Upper lobe of left lung (tissue), 6 donors: ENCODE results near the gene PPIE. TPM values are rescaled to one million over a fixed set of nuclear protein-coding genes. Genes with fewer than 3 reads are reported as not detected.

Experiments
- ATAC-seq, 2 donors: fragments of 200-7000 bp; cut with Tn5 transposase; one replicate each; pipeline ENCODE4 v1.9.1; 2022; ENCODE audit warnings: mild to moderate bottlenecking in 2 of 2, moderate library complexity in 2 of 2; ENCODE audit not compliant: low FRiP score in 2 of 2
- DNase-seq, 2 donors: peaks; one replicate each; pipeline ENCODE4 v3.0.0-alpha.2; 2019 to 2020
- H3K27ac ChIP-seq, 4 donors: fragments of 200-600 bp; sonication (generic); one replicate each; pipeline ENCODE4 v1.5.1; 2016 to 2019
- H3K27me3 ChIP-seq, 4 donors: fragments of 200-600 bp; sonication (generic); one replicate each; pipeline ENCODE4 v1.5.1; 2017 to 2019
- H3K36me3 ChIP-seq, 4 donors: fragments of 200-600 bp; sonication (generic); one replicate each; pipeline ENCODE4 v1.5.1; 2016 to 2019
- H3K4me1 ChIP-seq, 4 donors: fragments of 200-600 bp; sonication (generic); one replicate each; pipeline ENCODE4 v1.5.1; 2018 to 2019
- H3K4me3 ChIP-seq, 4 donors: fragments of 200-600 bp; sonication (generic); one replicate each; pipeline ENCODE4 v1.5.1; 2017 to 2019; ENCODE audit warnings: mild to moderate bottlenecking in 2 of 4, moderate library complexity in 1 of 4
- H3K9me3 ChIP-seq, 4 donors: fragments of 200-600 bp; sonication (generic); one replicate each; pipeline ENCODE4 v1.5.1; 2018 to 2019
- CTCF ChIP-seq, 6 experiments: fragments of 450-650 bp in 4 of 6; fragments of 200-600 bp in 2 of 6; sonication (generic) in 2 of 6; IDR thresholded peaks; one replicate each; pipeline ENCODE4 v1.5.1; 2016 to 2019; ENCODE audit warnings: antibody characterized with exemption in 6 of 6
- EP300 ChIP-seq, 4 donors: sonication (generic); formaldehyde crosslinking; IDR thresholded peaks; one replicate each; pipeline ENCODE4 v1.5.1; 2017; ENCODE audit warnings: antibody characterized with exemption in 4 of 4, control low read depth in 2 of 4
- POLR2A ChIP-seq, 4 donors: fragments of 450-650 bp; IDR thresholded peaks; one replicate each; pipeline ENCODE4 v1.5.1; 2016 to 2017; ENCODE audit warnings: antibody characterized with exemption in 4 of 4, mild to moderate bottlenecking in 2 of 4
- POLR2AphosphoS5 ChIP-seq, 2 donors: sonication (generic); formaldehyde crosslinking; IDR thresholded peaks; one replicate each; pipeline ENCODE4 v1.5.1; 2017; ENCODE audit warnings: antibody characterized with exemption in 2 of 2
- WGBS, 2 donors: methylation state at CpG; one replicate each; pipeline ENCODE4 v1.1.5; 2017 to 2018; 5-methylcytosine and 5-hydroxymethylcytosine counted together
- small RNA-seq, 4 donors: library from RNA; depleted of rRNA; stranded (forward); fragments of <200 nt; gene quantifications; one replicate each; pipeline ENCODE3, GENCODE V24; 2016
- total RNA-seq, 6 donors: library from RNA; depleted of rRNA in 4 of 6; stranded (reverse); fragments of >200 nt in 4 of 6; gene quantifications; one replicate each; pipeline versions ENCODE4 v1.1.0 to v1.2.1, GENCODE V29; 2016 to 2021
- donor health status: DM: no; HTN: no; CAD: no; lungs with moderate emphysema.
- donor health status: DM: no; HTN: yes; CAD: no; lungs with severe emphysema.

The PPIE gene
- total RNA-seq, 6 donors from 2014 or later: 23.6 to 54.5 (median 36.1) TPM

GRCh38 chr1:39802496-39803260, 64.0 kb downstream of the PPIE start:
- no peak for DNase-seq
- no peak for ATAC-seq
- H3K27ac ChIP-seq: no peak overlapping the region
- WGBS, 2 donors: 71 to 82% methylated on average over 14 of the region's 14 CpGs
- H3K27me3 ChIP-seq: no peaks in the 10 kb centered on the region
- no peak overlapping the region for H3K4me3 ChIP-seq
- no peaks in the 10 kb centered on the region for H3K9me3 ChIP-seq
- peaks cover 0 to 14% (median 0%) of the 10 kb centered on the region in 4 donors for H3K4me1 ChIP-seq
- no peaks in the 10 kb centered on the region for H3K36me3 ChIP-seq
- TF ChIP-seq POLR2AphosphoS5 (IDR thresholded peaks at IDR 0.05): no peak
- no peak for TF ChIP-seq CTCF (IDR thresholded peaks at IDR 0.05)
- no peak for TF ChIP-seq EP300 (IDR thresholded peaks at IDR 0.05)
- TF ChIP-seq POLR2A (IDR thresholded peaks at IDR 0.05): no peak

DNA sequence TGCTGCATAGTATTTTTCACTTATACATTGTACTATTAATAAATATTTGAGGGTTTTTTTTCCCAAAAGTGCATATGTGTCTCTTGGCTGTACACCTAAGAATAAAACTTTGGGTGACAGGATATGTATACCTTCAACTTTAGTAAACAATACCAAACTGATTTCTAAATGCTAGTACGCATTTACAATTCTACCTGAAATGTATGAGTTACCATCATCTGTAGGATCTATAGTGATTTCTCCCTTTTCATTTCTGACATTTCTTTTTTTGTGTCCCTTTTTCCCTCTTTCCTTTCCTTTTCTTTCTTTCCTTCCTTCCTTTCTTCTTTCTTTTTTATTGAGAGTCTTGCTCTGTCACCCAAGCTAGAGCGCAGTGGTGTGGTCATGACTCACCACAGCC, 66.7 kb downstream of the PPIE start:
- no peak overlapping the region for H3K27ac ChIP-seq

GRCh38 chr1:39808784-39809517, 70.3 kb downstream of the PPIE start:
- Histone ChIP-seq H3K27ac (no peak overlapping the region), H3K4me3 (no peak overlapping the region), H3K9me3 (no peaks in the 10 kb centered on the region), H3K4me1 (no peaks in the 10 kb centered on the region), H3K27me3 (no peaks in the 10 kb centered on the region), H3K36me3 (no peaks in the 10 kb centered on the region)
- no peak for DNase-seq
- WGBS, 2 donors: 75 to 84% methylated on average over 6 to 8 of the region's 8 CpGs
- no peak for TF ChIP-seq EP300 (IDR thresholded peaks at IDR 0.05)
- no peak for TF ChIP-seq CTCF (IDR thresholded peaks at IDR 0.05)
- TF ChIP-seq POLR2AphosphoS5 (IDR thresholded peaks at IDR 0.05): no peak
- no peak for TF ChIP-seq POLR2A (IDR thresholded peaks at IDR 0.05)
- ATAC-seq: no peak

More for the DNA sequence above, 66.7 kb downstream of the PPIE start:
- no peaks in the 10 kb centered on the region for H3K36me3 ChIP-seq
- WGBS, 2 donors: 75 to 94% methylated on average over 2 of the region's 2 CpGs
- no peaks in the 10 kb centered on the region for H3K4me1 ChIP-seq
- no peaks in the 10 kb centered on the region for H3K27me3 ChIP-seq
- H3K9me3 ChIP-seq: no peaks in the 10 kb centered on the region
- TF ChIP-seq EP300 (IDR thresholded peaks at IDR 0.05) (no peak), POLR2AphosphoS5 (IDR thresholded peaks at IDR 0.05) (no peak)
- ATAC-seq (no peak), DNase-seq (no peak)
- no peak overlapping the region for H3K4me3 ChIP-seq

- Histone ChIP-seq H3K27me3 (no peaks in the 10 kb centered on the region), H3K4me3 (no peak overlapping the region), H3K9me3 (no peaks in the 10 kb centered on the region), H3K4me1 (peaks cover 0 to 6% (median 0%) of the 10 kb centered on the region in 4 donors), H3K27ac (no peak overlapping the region), H3K36me3 (no peaks in the 10 kb centered on the region)
- DNase-seq (no peak), ATAC-seq (no peak)
- 68 to 91% methylated on average over 3 of the region's 3 CpGs for WGBS, 2 donors
- TF ChIP-seq POLR2A (IDR thresholded peaks at IDR 0.05) (no peak), CTCF (IDR thresholded peaks at IDR 0.05) (no peak), POLR2AphosphoS5 (IDR thresholded peaks at IDR 0.05) (no peak), EP300 (IDR thresholded peaks at IDR 0.05) (no peak)
Observed at GRCh38 chr1:39812913-39813312, 74.2 kb downstream of the PPIE start.

Small RNA genes within 50 kb of the gene (small RNA-seq; reads per million reads assigned to genes)
- gene AL033527.1: 0 reads per million in 4 donors
- gene RNU7-121P: 0 reads per million in 4 donors

Other genes with a start within 250 kb of the PPIE start
- 1 to 10 TPM in 2 of 6 donors, under 1 TPM in 3, not detected in 1; 0.30 to 1.4 (median 0.88) TPM for gene BMP8A, start 247.2 kb upstream of the PPIE start, total RNA-seq
- 100 to 1,000 TPM; 121 to 225 (median 195) TPM for gene PABPC4, start 162.1 kb upstream of the PPIE start, total RNA-seq
- gene HEYL, start 99.2 kb upstream of the PPIE start, total RNA-seq: 10 to 100 TPM in 5 of 6 donors, 1 to 10 TPM in 1; 3.8 to 31.9 (median 15.5) TPM
- gene NT5C1A, start 66.8 kb upstream of the PPIE start, total RNA-seq: 1 to 10 TPM in 3 of 6 donors, under 1 TPM in 1, not detected in 2; 0.37 to 5.5 (median 2.6) TPM
- gene HPCAL4, start 47.4 kb upstream of the PPIE start, total RNA-seq: 1 to 10 TPM in 1 of 6 donors, under 1 TPM in 5; under 0.01 to 1.1 (median 0.43) TPM
- gene OXCT2, start 32.5 kb downstream of the PPIE start, total RNA-seq: 1 to 10 TPM in 2 of 6 donors, under 1 TPM in 2, not detected in 2; 0.46 to 2.8 (median 0.94) TPM
- 1 to 10 TPM; 1.2 to 5.2 (median 2.3) TPM for gene BMP8B, start 50.0 kb downstream of the PPIE start, total RNA-seq
- 10 to 100 TPM in 5 of 6 donors, 1 to 10 TPM in 1; 9.4 to 14.8 (median 13.7) TPM for gene TRIT1, start 144.6 kb downstream of the PPIE start, total RNA-seq
- 1 to 10 TPM; 4.3 to 8.2 (median 6.1) TPM for gene MYCL, start 163.0 kb downstream of the PPIE start, total RNA-seq
- 100 to 1,000 TPM in 3 of 6 donors, 10 to 100 TPM in 3; 63.9 to 196 (median 109) TPM for gene MFSD2A, start 216.3 kb downstream of the PPIE start, total RNA-seq